ENCODE measurements around the gene KRTAP10-1.

The KRTAP10-1 gene

GRCh38 chr21:44521928-44522752 lies 17.9 kb downstream of the KRTAP10-1 start:
- H3K27ac Mint-ChIP-seq = no peak overlapping the region
- H3K4me1 Mint-ChIP-seq (ENCODE audit: low read depth) = no peaks in the 10 kb centered on the region
- no peaks in the 10 kb centered on the region for H3K36me3 Mint-ChIP-seq (ENCODE audit: low read depth)
- H3K27me3 Mint-ChIP-seq (ENCODE audit: low read depth) = no peaks in the 10 kb centered on the region
- no peak overlapping the region for H3K4me3 Mint-ChIP-seq
- H3K9me3 Mint-ChIP-seq = no peaks in the 10 kb centered on the region

GRCh38 chr21:44521301-44521927 lies 18.6 kb downstream of the KRTAP10-1 start:
- Mint-ChIP-seq H3K36me3 (ENCODE audit: low read depth) (no peaks in the 10 kb centered on the region), H3K4me3 (no peak overlapping the region), H3K9me3 (no peaks in the 10 kb centered on the region), H3K27ac (no peak overlapping the region), H3K4me1 (ENCODE audit: low read depth) (no peaks in the 10 kb centered on the region), H3K27me3 (ENCODE audit: low read depth) (no peaks in the 10 kb centered on the region)

GRCh38 chr21:44520326-44521300 lies 19.4 kb downstream of the KRTAP10-1 start:
- no peaks in the 10 kb centered on the region for H3K4me1 Mint-ChIP-seq (ENCODE audit: low read depth)
- no peaks in the 10 kb centered on the region for H3K9me3 Mint-ChIP-seq
- H3K27me3 Mint-ChIP-seq (ENCODE audit: low read depth) = no peaks in the 10 kb centered on the region
- H3K36me3 Mint-ChIP-seq (ENCODE audit: low read depth) = no peaks in the 10 kb centered on the region
- H3K27ac Mint-ChIP-seq = no peak overlapping the region
- no peak overlapping the region for H3K4me3 Mint-ChIP-seq

GRCh38 chr21:44519346-44520325 lies 20.4 kb downstream of the KRTAP10-1 start:
- H3K36me3 Mint-ChIP-seq (ENCODE audit: low read depth) = no peaks in the 10 kb centered on the region
- no peak overlapping the region for H3K27ac Mint-ChIP-seq
- H3K9me3 Mint-ChIP-seq = no peaks in the 10 kb centered on the region
- no peak overlapping the region for H3K4me3 Mint-ChIP-seq
- no peaks in the 10 kb centered on the region for H3K27me3 Mint-ChIP-seq (ENCODE audit: low read depth)
- H3K4me1 Mint-ChIP-seq (ENCODE audit: low read depth) = no peaks in the 10 kb centered on the region

- Mint-ChIP-seq H3K4me1 (ENCODE audit: low read depth) (no peaks in the 10 kb centered on the region), H3K27ac (no peak overlapping the region), H3K9me3 (no peaks in the 10 kb centered on the region), H3K36me3 (ENCODE audit: low read depth) (no peaks in the 10 kb centered on the region), H3K4me3 (no peak overlapping the region), H3K27me3 (ENCODE audit: low read depth) (no peaks in the 10 kb centered on the region)
Observed at GRCh38 chr21:44518686-44519085, 21.3 kb downstream of the KRTAP10-1 start.

GRCh38 chr21:44517175-44517899 lies 22.7 kb downstream of the KRTAP10-1 start:
- H3K4me3 Mint-ChIP-seq = peak overlapping the region; percentile 4
- peak overlapping the region; percentile 9 for H3K27ac Mint-ChIP-seq
- H3K36me3 Mint-ChIP-seq (ENCODE audit: low read depth) = no peaks in the 10 kb centered on the region
- no peaks in the 10 kb centered on the region for H3K4me1 Mint-ChIP-seq (ENCODE audit: low read depth)
- H3K9me3 Mint-ChIP-seq = no peaks in the 10 kb centered on the region
- no peaks in the 10 kb centered on the region for H3K27me3 Mint-ChIP-seq (ENCODE audit: low read depth)

- peak overlapping the region; percentile 9 for H3K27ac Mint-ChIP-seq
- no peaks in the 10 kb centered on the region for H3K9me3 Mint-ChIP-seq
- H3K27me3 Mint-ChIP-seq (ENCODE audit: low read depth) = no peaks in the 10 kb centered on the region
- H3K36me3 Mint-ChIP-seq (ENCODE audit: low read depth) = no peaks in the 10 kb centered on the region
- H3K4me1 Mint-ChIP-seq (ENCODE audit: low read depth) = no peaks in the 10 kb centered on the region
- no peak overlapping the region for H3K4me3 Mint-ChIP-seq
Observed at GRCh38 chr21:44516828-44517174, 23.2 kb downstream of the KRTAP10-1 start.

GRCh38 chr21:44516342-44516741 lies 23.7 kb downstream of the KRTAP10-1 start:
- Mint-ChIP-seq H3K9me3 (no peaks in the 10 kb centered on the region), H3K4me1 (ENCODE audit: low read depth) (no peaks in the 10 kb centered on the region), H3K4me3 (no peak overlapping the region), H3K27me3 (ENCODE audit: low read depth) (no peaks in the 10 kb centered on the region), H3K36me3 (ENCODE audit: low read depth) (no peaks in the 10 kb centered on the region), H3K27ac (no peak overlapping the region)

- no peaks in the 10 kb centered on the region for H3K27me3 Mint-ChIP-seq (ENCODE audit: low read depth)
- no peaks in the 10 kb centered on the region for H3K4me1 Mint-ChIP-seq (ENCODE audit: low read depth)
- no peaks in the 10 kb centered on the region for H3K9me3 Mint-ChIP-seq
- no peaks in the 10 kb centered on the region for H3K36me3 Mint-ChIP-seq (ENCODE audit: low read depth)
- no peak overlapping the region for H3K27ac Mint-ChIP-seq
- H3K4me3 Mint-ChIP-seq = no peak overlapping the region
Observed at GRCh38 chr21:44515359-44516165, 24.4 kb downstream of the KRTAP10-1 start.

- H3K4me3 Mint-ChIP-seq = no peak overlapping the region
- no peaks in the 10 kb centered on the region for H3K9me3 Mint-ChIP-seq
- no peak overlapping the region for H3K27ac Mint-ChIP-seq
- no peaks in the 10 kb centered on the region for H3K4me1 Mint-ChIP-seq (ENCODE audit: low read depth)
- no peaks in the 10 kb centered on the region for H3K36me3 Mint-ChIP-seq (ENCODE audit: low read depth)
- H3K27me3 Mint-ChIP-seq (ENCODE audit: low read depth) = no peaks in the 10 kb centered on the region
Observed at GRCh38 chr21:44514746-44515358, 25.1 kb downstream of the KRTAP10-1 start.

- H3K27ac Mint-ChIP-seq = no peak overlapping the region
- H3K4me3 Mint-ChIP-seq = no peak overlapping the region
- no peaks in the 10 kb centered on the region for H3K4me1 Mint-ChIP-seq (ENCODE audit: low read depth)
- H3K9me3 Mint-ChIP-seq = no peaks in the 10 kb centered on the region
- no peaks in the 10 kb centered on the region for H3K27me3 Mint-ChIP-seq (ENCODE audit: low read depth)
- no peaks in the 10 kb centered on the region for H3K36me3 Mint-ChIP-seq (ENCODE audit: low read depth)
Observed at GRCh38 chr21:44514218-44514520, 25.8 kb downstream of the KRTAP10-1 start.

GRCh38 chr21:44513389-44514217 lies 26.4 kb downstream of the KRTAP10-1 start:
- Mint-ChIP-seq H3K36me3 (ENCODE audit: low read depth) (no peaks in the 10 kb centered on the region), H3K4me3 (no peak overlapping the region), H3K9me3 (no peaks in the 10 kb centered on the region), H3K27me3 (ENCODE audit: low read depth) (no peaks in the 10 kb centered on the region), H3K4me1 (ENCODE audit: low read depth) (no peaks in the 10 kb centered on the region), H3K27ac (no peak overlapping the region)

Data from T-helper 1 cell treated with Interleukin-12 subunit alpha and Interleukin-12 subunit beta and Interleukin-4 antibody, amounts not matched to agents 30 μg/mL and 1 μg/mL, for 36 hours (primary cell).